GM18499 (cell line): Measurements from ENCODE around the gene FAM168B.

Source experiments
- ATAC-seq: cut with Tn5 transposase; IDR thresholded peaks from one replicate; pipeline ENCODE4 v1.9.1; 2021; ENCODE audit warnings: moderate number of reproducible peaks; ENCODE audit not compliant: insufficient read depth, unreplicated experiment

The FAM168B gene

DNA sequence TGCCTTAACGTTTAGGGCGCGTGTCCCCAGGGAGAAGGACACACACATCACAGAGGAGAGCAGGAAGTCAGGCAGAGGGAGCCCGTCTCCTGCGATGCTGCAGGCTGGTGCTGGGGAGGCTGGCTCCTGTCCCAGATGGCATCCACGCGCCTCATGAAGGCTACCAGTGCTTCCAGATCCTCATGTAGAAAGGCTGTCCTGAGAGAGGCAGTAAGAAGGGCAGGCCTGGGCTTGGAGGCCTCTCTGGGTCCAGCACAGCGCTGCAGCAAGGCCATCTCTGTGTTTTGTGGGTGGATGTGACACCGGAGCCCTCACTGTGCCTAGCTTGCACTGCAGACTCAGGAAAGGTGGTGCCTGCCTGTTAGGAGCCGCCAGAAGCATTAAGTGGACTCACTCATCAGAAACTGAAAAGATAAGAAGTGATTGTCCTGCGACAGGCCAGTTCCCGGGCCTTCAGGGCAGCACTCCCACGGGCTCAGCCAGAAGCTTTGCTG is 62.7 kb downstream of the FAM168B start:
- no peak for ATAC-seq

DNA sequence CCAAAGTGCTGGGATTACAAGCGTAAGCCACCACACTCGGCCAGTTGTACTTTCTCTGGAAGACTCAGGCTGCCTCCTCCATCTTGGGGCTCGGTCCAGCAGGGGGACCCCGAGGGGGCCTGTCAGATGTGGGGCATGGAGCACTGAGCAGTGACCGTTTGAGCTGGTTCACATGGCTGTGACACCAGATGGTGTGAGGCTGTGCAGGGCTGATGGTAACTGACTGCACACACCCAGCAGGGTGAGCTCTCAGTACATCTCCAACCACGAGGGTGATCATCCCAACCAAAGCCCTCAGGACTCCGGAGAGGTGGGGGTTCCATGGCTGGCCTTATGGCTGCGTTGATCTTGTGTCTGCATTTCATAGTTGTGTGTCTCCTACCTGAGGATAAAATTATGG is 63.4 kb downstream of the FAM168B start:
- no peak for ATAC-seq

DNA sequence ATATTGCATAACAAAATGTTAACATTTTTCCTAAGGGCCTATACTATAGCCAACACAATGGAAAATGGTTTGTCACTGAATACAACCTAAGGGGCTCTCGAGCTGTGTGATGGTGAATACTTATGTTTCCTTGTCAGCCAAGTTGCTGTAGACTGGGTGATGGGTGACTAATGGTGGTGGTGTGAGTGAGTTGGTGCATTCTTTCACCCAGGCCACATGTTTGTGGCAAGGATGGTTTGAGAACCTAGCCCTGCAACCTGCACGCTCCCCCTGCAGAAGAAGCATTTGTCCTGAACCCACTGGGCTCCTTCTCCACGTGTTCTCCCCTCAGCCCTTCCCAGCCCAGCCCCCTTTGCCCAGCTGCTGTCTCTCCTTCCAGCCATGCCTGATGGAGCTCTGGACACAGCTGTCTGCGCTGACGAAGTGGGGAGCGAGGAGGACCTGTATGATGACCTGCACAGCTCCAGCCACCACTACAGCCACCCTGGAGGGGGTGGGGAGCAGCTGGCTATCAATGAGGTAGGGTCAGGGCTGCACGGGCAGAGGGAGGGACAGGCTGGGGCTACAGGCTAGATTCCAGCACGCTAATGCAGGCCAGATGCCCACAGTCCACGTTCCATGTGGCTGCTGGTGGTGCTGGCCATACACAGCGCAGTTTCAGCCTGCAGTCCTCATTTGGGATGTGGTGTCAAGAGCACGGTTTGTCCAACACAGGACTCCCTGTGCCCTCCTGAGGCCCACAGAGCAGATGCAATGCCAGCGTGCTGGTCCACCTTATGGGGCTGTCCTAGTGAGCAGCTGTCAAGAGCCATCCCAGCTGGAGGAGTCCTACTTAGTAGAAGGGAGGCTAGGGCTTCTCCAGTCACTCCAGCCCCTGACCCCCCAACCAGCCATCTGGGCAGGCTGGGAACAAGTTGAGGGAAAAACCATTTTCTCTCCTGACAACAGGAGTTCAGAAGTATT is 65.4 kb downstream of the FAM168B start:
- ATAC-seq, result no peak

DNA sequence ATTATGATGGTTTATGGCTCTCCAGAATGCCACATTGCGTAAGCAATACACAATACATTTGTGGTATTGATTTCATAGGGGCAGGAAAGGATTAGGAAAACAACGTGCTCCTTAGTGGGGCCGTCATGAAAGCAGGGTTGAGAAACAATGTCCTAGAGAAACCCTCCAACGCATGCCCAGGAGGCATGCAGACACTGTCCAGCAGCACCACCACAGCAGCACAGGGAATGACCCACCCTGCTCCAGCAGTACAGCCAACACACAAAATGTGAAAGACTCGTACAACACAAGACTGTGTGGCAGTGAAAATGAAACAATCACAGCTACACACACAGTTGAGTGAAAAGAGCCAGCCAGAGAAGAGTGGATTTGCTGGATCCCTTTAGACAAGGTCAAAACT is 66.3 kb downstream of the FAM168B start:
- no peak for ATAC-seq

DNA sequence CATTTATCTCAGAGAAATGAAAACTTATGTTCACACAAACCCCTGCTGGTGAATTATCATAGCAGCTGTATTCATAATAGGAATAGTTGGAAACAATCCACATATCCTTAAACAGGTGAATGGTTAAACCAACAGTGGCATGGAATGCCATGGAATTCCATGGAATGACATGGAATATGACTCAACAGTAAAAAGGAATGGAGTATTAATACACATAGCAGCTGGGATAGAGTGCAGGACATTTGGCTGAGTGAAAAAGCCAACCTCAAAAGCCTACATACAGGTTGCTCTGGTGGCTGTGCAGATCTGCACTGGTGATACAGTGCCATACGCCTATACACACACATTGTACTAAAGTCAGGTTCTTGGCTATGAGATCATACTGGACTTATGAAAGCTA is 69.5 kb downstream of the FAM168B start:
- ATAC-seq, result no peak

DNA sequence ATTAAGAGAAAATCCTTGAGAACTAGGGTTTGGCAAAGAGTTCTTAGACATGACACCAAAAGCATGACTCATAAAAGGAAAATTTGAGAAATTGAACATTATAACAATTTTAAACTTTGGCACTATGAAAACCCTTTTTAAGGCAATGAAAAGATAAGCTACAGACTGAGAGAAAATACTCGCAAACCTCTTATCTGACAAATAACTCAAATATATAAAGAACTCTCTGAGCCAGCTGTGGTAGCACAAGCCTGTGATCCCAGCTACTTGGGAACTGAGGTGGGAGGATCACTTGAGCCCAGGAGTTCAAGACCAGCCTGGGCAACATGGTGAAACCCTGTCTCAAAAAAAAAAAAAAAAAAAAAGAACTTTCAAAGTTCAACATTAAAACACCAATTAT is 70.5 kb downstream of the FAM168B start:
- ATAC-seq, result no peak

DNA sequence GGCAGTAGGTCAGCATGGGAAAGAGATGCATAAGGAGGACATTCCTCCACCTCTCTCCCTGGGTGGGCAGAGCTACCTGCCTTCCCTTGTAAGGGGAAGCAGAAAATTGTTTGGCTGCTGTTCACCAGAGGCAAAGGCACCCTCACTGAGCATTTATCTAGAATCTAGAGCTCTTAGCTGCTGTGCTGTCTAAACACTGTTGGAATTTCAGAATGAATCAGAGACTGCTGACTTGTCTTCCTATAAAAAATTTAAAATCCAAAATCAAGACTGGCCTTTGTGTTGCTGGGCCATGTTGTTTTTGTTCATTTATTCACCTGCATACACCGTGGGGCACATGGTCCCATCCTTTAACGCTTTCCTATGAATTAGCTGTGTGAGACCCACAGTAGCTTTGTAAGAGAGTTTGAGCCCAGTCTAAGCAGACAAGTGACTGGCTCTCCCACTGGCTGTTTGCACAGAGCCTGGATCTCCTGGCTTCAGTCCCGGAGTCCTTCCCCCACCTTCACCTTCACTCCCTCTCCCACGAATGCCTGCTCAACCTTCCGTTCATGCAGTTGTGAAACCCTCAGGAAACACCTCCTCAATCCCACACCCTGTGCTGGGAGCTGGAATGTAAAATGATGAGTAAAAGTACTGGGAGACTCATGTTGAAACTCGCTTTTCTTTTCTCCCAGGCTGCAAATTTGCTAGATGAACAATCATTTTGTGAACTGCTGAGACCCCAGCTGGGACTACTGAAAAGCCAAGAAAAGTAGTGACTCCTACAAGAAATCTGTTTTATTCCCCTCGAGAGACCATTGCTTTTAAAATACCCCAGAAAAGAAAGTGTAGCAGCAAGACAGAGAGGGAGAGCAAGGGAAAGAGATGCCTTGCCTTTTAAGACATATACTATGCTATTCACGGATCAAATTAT is 76.2 kb downstream of the FAM168B start:
- ATAC-seq, result no peak

DNA sequence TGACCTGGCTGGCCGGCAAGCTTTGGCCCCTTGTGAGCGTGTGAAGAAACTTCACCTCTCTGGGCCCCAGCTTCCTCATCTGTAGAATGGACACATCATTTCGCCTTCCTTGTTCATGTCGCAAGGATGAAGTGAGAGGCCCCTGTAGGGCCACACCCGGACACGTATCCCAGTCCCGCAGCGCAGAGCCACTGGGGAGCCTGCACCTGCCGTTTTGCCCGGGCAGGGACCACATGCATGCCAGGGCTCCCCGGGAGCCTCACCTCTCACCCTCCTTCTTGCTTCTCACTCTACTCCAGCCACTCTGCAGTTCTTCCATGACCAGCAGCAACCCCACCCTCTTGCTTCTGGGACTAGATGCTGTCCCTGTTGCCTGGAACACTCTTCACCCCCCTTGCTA is 77.5 kb downstream of the FAM168B start:
- no peak for ATAC-seq

DNA sequence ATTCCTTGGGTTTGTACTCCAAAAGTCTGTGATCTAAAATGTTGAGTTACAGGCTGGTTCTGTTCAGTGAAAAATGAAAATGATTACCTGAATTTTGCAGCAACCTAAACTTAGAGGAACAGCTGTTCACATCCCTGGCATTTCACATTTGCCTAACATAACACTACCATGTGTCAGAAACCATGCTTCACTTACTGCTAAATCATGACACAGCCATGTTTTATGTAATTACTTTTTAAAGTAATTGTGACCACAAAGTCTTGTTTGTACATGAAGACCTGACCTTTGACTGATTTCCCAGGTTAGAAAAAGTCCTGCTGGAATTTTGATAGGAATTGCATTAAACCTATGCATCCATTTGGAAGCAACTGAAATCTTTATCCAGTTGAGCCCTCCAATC is 79.1 kb downstream of the FAM168B start:
- no peak for ATAC-seq

DNA sequence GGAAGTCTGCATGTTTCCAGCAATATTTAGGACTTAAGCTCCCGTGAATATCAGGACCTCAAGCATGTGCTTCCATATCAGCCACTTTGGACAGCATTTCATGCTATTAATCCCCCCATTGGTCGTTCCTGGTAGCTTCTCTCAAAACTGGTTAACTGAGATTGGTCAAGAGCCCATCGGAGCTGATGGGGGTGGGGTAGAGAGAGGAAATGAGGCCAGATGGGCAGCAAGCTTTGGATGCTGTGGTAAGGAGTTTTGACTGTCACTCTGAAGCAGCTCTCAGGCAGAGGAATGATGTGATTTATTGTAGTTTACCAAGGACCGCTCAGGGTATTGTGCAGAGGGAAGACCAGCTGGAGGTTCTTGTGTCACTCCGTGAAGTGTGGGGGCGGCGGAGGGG is 81.8 kb downstream of the FAM168B start:
- no peak for ATAC-seq

DNA sequence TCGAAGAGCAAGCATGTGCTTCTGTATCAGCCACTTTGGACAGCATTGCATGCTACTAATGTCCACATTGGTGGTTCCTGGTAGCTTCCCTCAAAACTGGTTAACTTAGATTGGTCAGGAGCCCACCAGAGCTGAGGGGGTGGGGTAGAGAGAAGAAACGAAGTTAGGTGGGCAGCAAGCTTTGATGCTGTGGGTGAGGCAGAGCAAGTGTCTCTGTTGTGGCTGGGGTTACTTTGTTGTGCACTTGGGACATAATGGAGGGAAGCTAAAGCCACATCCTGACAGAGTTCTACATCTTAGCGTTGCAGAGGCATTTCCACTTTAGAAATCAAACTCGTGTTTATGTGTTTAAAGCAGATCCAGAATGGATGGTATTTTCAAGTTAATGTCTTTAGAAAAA is 82.7 kb downstream of the FAM168B start:
- ATAC-seq, result no peak

DNA sequence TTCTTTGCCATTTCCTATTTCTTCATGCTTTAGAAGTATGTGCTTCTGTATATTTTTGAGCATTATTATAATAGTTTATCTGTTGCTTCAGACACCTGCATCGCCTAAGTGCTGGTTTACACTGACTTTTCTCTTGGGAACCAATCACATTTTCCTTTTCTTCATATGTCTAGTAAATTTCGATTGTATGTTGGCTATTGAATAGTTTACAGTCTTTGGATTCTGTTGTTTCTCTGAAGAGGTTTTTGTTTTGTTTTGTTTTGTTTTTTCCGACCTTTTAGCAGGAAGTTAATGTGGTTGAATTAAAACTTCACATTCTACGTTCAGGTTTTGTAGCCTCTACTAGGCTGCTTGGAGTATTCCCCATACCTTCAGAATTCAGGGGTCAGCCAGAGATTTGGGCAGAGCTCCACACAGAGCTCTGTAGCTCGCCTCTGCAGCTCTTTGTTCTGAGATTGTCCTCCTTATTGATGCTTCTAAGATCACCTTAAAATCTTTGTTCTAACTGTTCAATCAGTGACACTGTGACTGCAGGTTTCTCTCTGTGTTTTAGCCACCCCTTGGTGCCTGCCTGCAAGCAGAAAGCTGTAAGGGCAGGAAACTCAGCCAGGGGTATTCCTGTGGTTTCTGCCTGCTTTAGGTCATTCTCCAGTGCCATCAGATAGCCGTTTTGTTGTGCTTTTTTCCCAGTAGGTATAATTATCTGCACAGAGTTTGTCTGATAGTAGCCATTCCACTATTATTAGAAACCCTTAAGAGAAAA is 83.4 kb downstream of the FAM168B start:
- no peak for ATAC-seq

DNA sequence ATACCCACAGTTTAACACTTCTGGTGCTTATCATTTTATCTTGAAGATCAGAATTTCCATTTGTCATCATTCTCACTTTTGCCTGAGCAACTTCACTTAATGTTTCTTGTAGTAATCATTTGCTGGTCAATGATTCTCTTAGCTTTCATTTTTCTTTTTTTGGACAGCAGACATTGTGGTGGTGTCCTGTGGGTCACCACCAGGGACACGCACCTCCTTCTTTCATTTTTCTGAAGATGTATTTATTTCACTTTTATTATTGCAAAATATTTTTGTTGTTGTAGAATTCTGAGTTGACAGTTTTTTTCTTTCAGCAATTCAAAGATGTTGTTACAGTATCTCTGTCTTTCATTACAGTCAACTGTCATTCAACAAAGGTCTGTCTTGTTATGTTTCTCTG is 84.3 kb downstream of the FAM168B start:
- no peak for ATAC-seq

DNA sequence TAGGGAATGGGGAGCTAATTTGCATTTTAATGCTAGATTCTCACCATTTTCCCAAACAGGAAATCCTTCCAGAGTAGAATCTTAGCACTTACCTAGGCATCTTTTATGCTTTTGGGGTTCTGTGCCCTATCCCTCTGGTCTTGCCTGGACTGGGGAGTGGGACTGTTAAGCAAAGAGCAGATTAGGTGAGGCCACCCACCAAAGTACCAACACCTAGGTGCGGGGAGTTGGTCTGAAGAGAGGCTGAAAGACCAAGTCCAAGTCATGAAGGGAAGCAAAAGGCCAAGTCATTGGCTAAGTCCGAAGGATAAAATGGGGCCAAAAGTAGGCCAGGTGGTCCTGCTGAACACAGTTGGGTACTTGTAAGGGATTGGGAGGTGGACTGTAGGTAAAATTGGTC is 86.7 kb downstream of the FAM168B start:
- ATAC-seq, result no peak

DNA sequence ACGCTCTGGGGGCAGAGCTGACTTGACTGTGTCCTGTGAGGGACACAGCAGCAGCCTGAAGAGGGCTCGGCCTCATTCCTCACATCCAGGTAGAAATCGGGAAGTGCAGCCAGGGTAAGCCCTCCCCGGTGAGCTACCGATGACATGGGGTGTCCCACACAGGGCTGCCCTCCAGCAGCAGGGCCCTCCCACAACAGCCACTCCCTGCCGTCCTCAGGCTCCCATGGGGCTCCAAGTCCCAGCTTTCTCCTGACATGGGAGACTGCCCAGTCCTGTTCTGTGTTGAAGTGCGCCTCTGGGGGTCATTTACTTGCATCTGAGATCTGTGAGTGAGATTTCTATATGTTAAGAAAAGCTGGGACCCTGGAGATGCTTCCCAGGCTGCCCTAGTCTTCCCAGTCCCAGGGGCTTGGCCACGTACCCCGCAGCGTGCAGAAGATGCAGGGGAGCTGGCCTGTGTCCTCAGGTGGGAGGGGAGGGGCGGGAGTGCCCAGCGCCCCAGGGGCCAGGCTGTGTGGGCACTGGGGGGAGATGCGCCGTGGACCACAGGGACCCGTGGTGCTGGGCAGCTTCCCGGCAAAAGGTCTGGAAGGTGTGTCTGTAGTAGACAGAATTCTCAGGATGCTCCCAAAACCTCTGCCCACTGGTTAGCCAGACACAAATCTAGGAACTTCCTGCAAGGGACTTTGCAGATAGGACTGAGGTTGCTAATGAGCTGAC is 87.9 kb downstream of the FAM168B start:
- ATAC-seq, result no peak

DNA sequence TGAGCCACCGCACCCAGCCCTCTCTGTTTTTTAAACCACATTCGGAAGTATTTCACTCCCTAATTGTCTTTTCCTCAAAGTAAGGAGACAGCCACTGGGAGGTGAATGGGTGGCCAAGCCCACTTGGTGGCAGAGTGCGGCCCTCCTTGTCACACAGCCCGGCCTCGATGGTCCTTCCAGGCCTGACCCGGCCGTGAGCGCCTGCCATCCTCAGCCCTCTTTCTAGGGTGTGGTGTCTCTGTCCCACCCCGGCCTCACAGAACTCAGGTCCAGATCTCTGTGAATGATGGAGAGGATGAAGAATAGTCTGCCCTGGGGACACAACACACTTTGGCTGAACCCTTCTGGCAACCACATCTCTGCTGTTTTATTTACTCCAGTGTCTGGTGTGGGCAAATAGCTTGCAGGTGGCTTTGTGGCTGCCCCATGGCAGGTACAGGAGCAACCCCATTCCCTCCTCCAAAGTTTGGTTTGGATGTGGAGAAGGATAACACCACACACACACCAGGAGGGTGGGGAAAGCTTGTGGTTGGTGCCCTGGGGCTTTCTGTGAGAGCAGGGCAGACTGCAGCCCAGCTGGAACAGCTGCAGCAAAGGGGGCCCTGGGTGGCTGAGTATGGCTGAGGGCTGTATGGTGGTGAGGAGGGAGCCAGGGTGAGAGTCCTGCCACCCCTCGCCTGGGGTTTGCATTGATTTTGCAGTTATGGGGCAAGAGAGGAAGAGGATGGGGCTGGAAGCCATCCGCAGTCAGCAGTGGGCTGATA is 88.6 kb downstream of the FAM168B start:
- no peak for ATAC-seq

DNA sequence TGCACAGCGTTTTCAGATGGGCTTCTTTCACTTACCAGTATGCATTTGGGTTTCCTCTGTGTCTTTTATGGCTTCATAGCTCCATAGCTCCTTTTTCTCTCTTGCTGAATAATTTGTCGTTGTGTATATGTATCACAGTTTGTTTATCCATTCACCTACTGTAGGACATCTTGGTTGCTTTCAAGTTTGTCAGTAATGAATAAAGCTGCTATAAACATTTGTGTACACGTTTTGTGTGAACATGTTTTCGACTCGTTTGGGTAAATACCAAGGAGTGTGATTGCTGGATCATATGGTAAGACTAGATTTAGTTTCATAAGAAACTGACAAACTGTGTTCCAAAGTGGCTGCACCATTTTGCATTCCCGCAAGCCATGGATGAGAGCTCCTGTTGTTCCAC is 94.7 kb downstream of the FAM168B start:
- no peak for ATAC-seq
